ENCODE results near the gene MAB21L2.

MAB21L2 gene

GRCh38 chr4:150574678-150575077 lies 7.3 kb upstream of the MAB21L2 start:
- no peaks in the 10 kb centered on the region for H3K4me1 ChIP-seq (ENCODE audit: control insufficient read depth, insufficient read depth, low read length, poor library complexity, severe bottlenecking)
- no peaks in the 10 kb centered on the region for H3K9me3 ChIP-seq (ENCODE audit: control insufficient read depth, low read length)
- no peak overlapping the region for H3K27ac ChIP-seq (ENCODE audit: low read depth, low read length, severe bottlenecking)
- no peaks in the 10 kb centered on the region for H3K36me3 ChIP-seq (ENCODE audit: control insufficient read depth, insufficient read depth, low read length)
- no CpG with 5 or more reads among the region's 3 CpGs for WGBS, 2 experiments (ENCODE audit: insufficient coverage in 2 of 2)
- no peak overlapping the region for H3K4me3 ChIP-seq (ENCODE audit: extremely low read depth, insufficient read depth, low read length, poor library complexity, severe bottlenecking)

- H3K9me3 ChIP-seq (ENCODE audit: control insufficient read depth, low read length): no peaks in the 10 kb centered on the region
- H3K36me3 ChIP-seq (ENCODE audit: control insufficient read depth, insufficient read depth, low read length): no peaks in the 10 kb centered on the region
- H3K4me3 ChIP-seq (ENCODE audit: extremely low read depth, insufficient read depth, low read length, poor library complexity, severe bottlenecking): no peak overlapping the region
- 83% methylated on average over 1 of the region's 1 CpG; no CpG with 5 or more reads in 1 of the 2 experiments for WGBS, 2 experiments (ENCODE audit: insufficient coverage in 2 of 2)
- no peaks in the 10 kb centered on the region for H3K4me1 ChIP-seq (ENCODE audit: control insufficient read depth, insufficient read depth, low read length, poor library complexity, severe bottlenecking)
- no peak overlapping the region for H3K27ac ChIP-seq (ENCODE audit: low read depth, low read length, severe bottlenecking)
Observed at GRCh38 chr4:150577796-150578195, 4.2 kb upstream of the MAB21L2 start.

- H3K4me1 ChIP-seq (ENCODE audit: control insufficient read depth, insufficient read depth, low read length, poor library complexity, severe bottlenecking): no peaks in the 10 kb centered on the region
- no peaks in the 10 kb centered on the region for H3K36me3 ChIP-seq (ENCODE audit: control insufficient read depth, insufficient read depth, low read length)
- no peaks in the 10 kb centered on the region for H3K9me3 ChIP-seq (ENCODE audit: control insufficient read depth, low read length)
- WGBS, 2 experiments (ENCODE audit: insufficient coverage in 2 of 2): 0 to 27% methylated on average over 2 to 3 of the region's 12 CpGs
- peak overlapping the region; percentile 45 for H3K4me3 ChIP-seq (ENCODE audit: extremely low read depth, insufficient read depth, low read length, poor library complexity, severe bottlenecking)
- H3K27ac ChIP-seq (ENCODE audit: low read depth, low read length, severe bottlenecking): no peak overlapping the region
Observed at GRCh38 chr4:150578745-150579501, 3.0 kb upstream of the MAB21L2 start.

- Histone ChIP-seq H3K27ac (ENCODE audit: low read depth, low read length, severe bottlenecking) (no peak overlapping the region), H3K9me3 (ENCODE audit: control insufficient read depth, low read length) (no peaks in the 10 kb centered on the region), H3K36me3 (ENCODE audit: control insufficient read depth, insufficient read depth, low read length) (no peaks in the 10 kb centered on the region), H3K4me1 (ENCODE audit: control insufficient read depth, insufficient read depth, low read length, poor library complexity, severe bottlenecking) (peaks cover 5% of the 10 kb centered on the region), H3K4me3 (ENCODE audit: extremely low read depth, insufficient read depth, low read length, poor library complexity, severe bottlenecking) (peak overlapping the region; percentile 45)
- WGBS, 2 experiments (ENCODE audit: insufficient coverage in 2 of 2): 0 to 1% methylated on average over 41 to 56 of the region's 66 CpGs
Observed at GRCh38 chr4:150579551-150580234, 2.3 kb upstream of the MAB21L2 start.

- H3K4me3 ChIP-seq (ENCODE audit: extremely low read depth, insufficient read depth, low read length, poor library complexity, severe bottlenecking): peak overlapping the region; percentile 45
- no peaks in the 10 kb centered on the region for H3K9me3 ChIP-seq (ENCODE audit: control insufficient read depth, low read length)
- no peaks in the 10 kb centered on the region for H3K36me3 ChIP-seq (ENCODE audit: control insufficient read depth, insufficient read depth, low read length)
- H3K27ac ChIP-seq (ENCODE audit: low read depth, low read length, severe bottlenecking): no peak overlapping the region
- WGBS, 2 experiments (ENCODE audit: insufficient coverage in 2 of 2): 16 to 21% methylated on average over 7 to 9 of the region's 9 CpGs
- peaks cover 5% of the 10 kb centered on the region for H3K4me1 ChIP-seq (ENCODE audit: control insufficient read depth, insufficient read depth, low read length, poor library complexity, severe bottlenecking)
Observed at GRCh38 chr4:150580306-150580705, 1.6 kb upstream of the MAB21L2 start.

GRCh38 chr4:150581056-150581605 lies 820 bp upstream of the MAB21L2 start:
- Histone ChIP-seq H3K4me1 (ENCODE audit: control insufficient read depth, insufficient read depth, low read length, poor library complexity, severe bottlenecking) (peaks cover 5% of the 10 kb centered on the region), H3K27ac (ENCODE audit: low read depth, low read length, severe bottlenecking) (no peak overlapping the region), H3K4me3 (ENCODE audit: extremely low read depth, insufficient read depth, low read length, poor library complexity, severe bottlenecking) (peak overlapping the region; percentile 41), H3K9me3 (ENCODE audit: control insufficient read depth, low read length) (no peaks in the 10 kb centered on the region), H3K36me3 (ENCODE audit: control insufficient read depth, insufficient read depth, low read length) (no peaks in the 10 kb centered on the region)
- no CpG with 5 or more reads among the region's 7 CpGs for WGBS, 2 experiments (ENCODE audit: insufficient coverage in 2 of 2)

- Histone ChIP-seq H3K27ac (ENCODE audit: low read depth, low read length, severe bottlenecking) (peak overlapping the region; percentile 48), H3K4me3 (ENCODE audit: extremely low read depth, insufficient read depth, low read length, poor library complexity, severe bottlenecking) (peak overlapping the region; percentile 41), H3K9me3 (ENCODE audit: control insufficient read depth, low read length) (no peaks in the 10 kb centered on the region), H3K4me1 (ENCODE audit: control insufficient read depth, insufficient read depth, low read length, poor library complexity, severe bottlenecking) (peaks cover 5% of the 10 kb centered on the region), H3K36me3 (ENCODE audit: control insufficient read depth, insufficient read depth, low read length) (no peaks in the 10 kb centered on the region)
- WGBS, 2 experiments (ENCODE audit: insufficient coverage in 2 of 2): 0% methylated on average over 2 of the region's 13 CpGs; no CpG with 5 or more reads in 1 of the 2 experiments
Observed at GRCh38 chr4:150581641-150582051, 305 bp upstream of the MAB21L2 start.

- Histone ChIP-seq H3K4me3 (ENCODE audit: extremely low read depth, insufficient read depth, low read length, poor library complexity, severe bottlenecking) (peak overlapping the region; percentile 41), H3K9me3 (ENCODE audit: control insufficient read depth, low read length) (no peaks in the 10 kb centered on the region), H3K4me1 (ENCODE audit: control insufficient read depth, insufficient read depth, low read length, poor library complexity, severe bottlenecking) (peaks cover 5% of the 10 kb centered on the region), H3K36me3 (ENCODE audit: control insufficient read depth, insufficient read depth, low read length) (no peaks in the 10 kb centered on the region), H3K27ac (ENCODE audit: low read depth, low read length, severe bottlenecking) (peak overlapping the region; percentile 36)
- 0 to 1% methylated on average over 23 to 27 of the region's 32 CpGs for WGBS, 2 experiments (ENCODE audit: insufficient coverage in 2 of 2)
Observed at GRCh38 chr4:150582873-150583286, 929 bp downstream of the MAB21L2 start.

- Histone ChIP-seq H3K27ac (ENCODE audit: low read depth, low read length, severe bottlenecking) (peak overlapping the region; percentile 23), H3K4me1 (ENCODE audit: control insufficient read depth, insufficient read depth, low read length, poor library complexity, severe bottlenecking) (peaks cover 6% of the 10 kb centered on the region), H3K4me3 (ENCODE audit: extremely low read depth, insufficient read depth, low read length, poor library complexity, severe bottlenecking) (peak overlapping the region; percentile 41), H3K36me3 (ENCODE audit: control insufficient read depth, insufficient read depth, low read length) (no peaks in the 10 kb centered on the region), H3K9me3 (ENCODE audit: control insufficient read depth, low read length) (no peaks in the 10 kb centered on the region)
- WGBS, 2 experiments (ENCODE audit: insufficient coverage in 2 of 2): 1% methylated on average over 62 of the region's 66 CpGs
Observed at GRCh38 chr4:150583287-150584110, 1.5 kb downstream of the MAB21L2 start.

- Histone ChIP-seq H3K36me3 (ENCODE audit: control insufficient read depth, insufficient read depth, low read length) (no peaks in the 10 kb centered on the region), H3K4me3 (ENCODE audit: extremely low read depth, insufficient read depth, low read length, poor library complexity, severe bottlenecking) (peak overlapping the region; percentile 41), H3K4me1 (ENCODE audit: control insufficient read depth, insufficient read depth, low read length, poor library complexity, severe bottlenecking) (peaks cover 9% of the 10 kb centered on the region), H3K27ac (ENCODE audit: low read depth, low read length, severe bottlenecking) (no peak overlapping the region), H3K9me3 (ENCODE audit: control insufficient read depth, low read length) (no peaks in the 10 kb centered on the region)
- WGBS, 2 experiments (ENCODE audit: insufficient coverage in 2 of 2): 0 to 2% methylated on average over 4 to 5 of the region's 11 CpGs
Observed at GRCh38 chr4:150584111-150584915, 2.4 kb downstream of the MAB21L2 start.
